RWPE1 (cell line): ENCODE data around the gene PIK3CD.

Experiments
- CTCF ChIA-PET: fragments of 350-600 bp; sonication (Branson Sonifier 250); formaldehyde crosslinking; extraction: SDS; loops from one replicate; lab custom pipeline; 2021; lab: Yijun Ruan, JAX
- POLR2A ChIA-PET: fragments of 400-600 bp; formaldehyde crosslinking; extraction: SDS; loops from one replicate; lab custom pipeline; 2020; ENCODE audit warnings: antibody characterized with exemption; ENCODE audit not compliant: low non-redundant PET; lab: Yijun Ruan, JAX
- DNase-seq: peaks from one replicate; pipeline ENCODE4 v3.0.0; 2012; ENCODE audit warnings: low spot score
- H3K27ac ChIP-seq: fragments of 450-650 bp; 2 replicates; pipeline ENCODE4 v1.5.1; 2017
- CTCF ChIP-seq: fragments of 450-650 bp; conservative IDR thresholded peaks from 2 replicates; pipeline ENCODE4 v1.5.1; 2017; ENCODE audit warnings: low read depth, mild to moderate bottlenecking

PIK3CD gene

GRCh38 chr1:9651220-9651564 is 339 bp upstream of the PIK3CD start:
- H3K27ac ChIP-seq: no peak overlapping the region
- CTCF ChIA-PET: interaction anchor here (0.5 to 1.5 kb wide), 4 partner anchors 22 to 69 kb away, joined by 3 to 5 read pairs (median 4); no protein-coding TSS in a partner anchor

GRCh38 chr1:9652379-9653209 is 1.1 kb downstream of the PIK3CD start:
- no peak overlapping the region for H3K27ac ChIP-seq
- no peak for TF ChIP-seq CTCF

More at GRCh38 chr1:9651220-9651564, 339 bp upstream of the PIK3CD start:
- TF ChIP-seq CTCF: no peak
- no peak for DNase-seq
- POLR2A ChIA-PET: no interaction called here

GRCh38 chr1:9653210-9653490 is 1.6 kb downstream of the PIK3CD start:
- no peak for TF ChIP-seq CTCF

More at GRCh38 chr1:9652379-9653209, 1.1 kb downstream of the PIK3CD start:
- ChIA-PET POLR2A (no interaction called here), CTCF (interaction anchor here (0.6 to 0.7 kb wide), 2 partner anchors 64 to 207 kb away, joined by 3 to 4 read pairs; no protein-coding TSS in a partner anchor)
- DNase-seq: no peak

GRCh38 chr1:9653491-9654050 is 2.0 kb downstream of the PIK3CD start:
- no peak for DNase-seq
- ChIA-PET POLR2A (no interaction called here), CTCF (interaction anchor here (0.6 kb wide), 1 partner anchor 65 kb away, joined by 3 read pairs; no protein-coding TSS in a partner anchor)
- TF ChIP-seq CTCF: no peak
- no peak overlapping the region for H3K27ac ChIP-seq

More at GRCh38 chr1:9653210-9653490, 1.6 kb downstream of the PIK3CD start:
- CTCF ChIA-PET: interaction anchor here (0.6 kb wide), 1 partner anchor 65 kb away, joined by 3 read pairs; no protein-coding TSS in a partner anchor
- H3K27ac ChIP-seq: no peak overlapping the region
- no peak for DNase-seq
- POLR2A ChIA-PET: no interaction called here

- DNase-seq: no peak
- ChIA-PET POLR2A (interaction anchor here (1.1 kb wide), 1 partner anchor 108 kb away, joined by 3 read pairs; no protein-coding TSS in a partner anchor), CTCF (no interaction called here)
- TF ChIP-seq CTCF: no peak
- no peak overlapping the region for H3K27ac ChIP-seq
Observed at GRCh38 chr1:9654051-9654833, 2.7 kb downstream of the PIK3CD start.
